ENCODE data around the gene SAMD9.

DNA sequence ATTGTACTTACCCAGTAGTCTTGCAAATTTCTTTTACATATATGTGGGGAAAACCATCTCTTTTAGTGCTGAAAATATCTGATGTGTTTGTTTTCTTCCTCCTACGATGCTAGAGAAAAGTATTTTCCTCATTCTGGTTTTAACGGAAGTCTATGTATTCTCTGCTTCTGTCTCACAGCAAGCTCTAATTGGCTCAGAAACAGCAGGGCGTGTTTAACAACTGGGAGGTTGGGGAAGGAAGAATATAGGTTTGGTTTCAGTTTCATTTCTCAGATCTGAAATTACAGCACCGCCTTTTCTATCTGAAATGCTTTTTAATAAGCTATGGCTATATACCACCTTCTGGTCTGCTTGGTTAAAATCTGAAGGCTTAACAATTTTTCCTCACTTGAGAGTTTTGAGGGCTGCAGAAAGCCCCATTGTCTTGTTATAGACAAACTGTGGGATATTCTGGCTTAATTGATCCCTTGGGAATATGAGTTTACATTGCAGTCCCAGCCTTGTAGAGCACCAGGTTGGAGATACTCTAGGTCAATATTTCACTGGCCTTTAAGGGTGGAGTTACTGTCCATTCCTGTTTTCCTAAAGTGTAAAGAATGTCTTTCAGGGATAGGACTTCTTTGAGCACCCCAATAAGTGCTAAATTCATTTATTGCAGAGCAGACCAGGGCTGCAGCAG lies at the start of gene SAMD9:
- no peak for TF ChIP-seq POLR2A (IDR thresholded peaks at IDR 0.05)
- TF ChIP-seq, protein P1, sequence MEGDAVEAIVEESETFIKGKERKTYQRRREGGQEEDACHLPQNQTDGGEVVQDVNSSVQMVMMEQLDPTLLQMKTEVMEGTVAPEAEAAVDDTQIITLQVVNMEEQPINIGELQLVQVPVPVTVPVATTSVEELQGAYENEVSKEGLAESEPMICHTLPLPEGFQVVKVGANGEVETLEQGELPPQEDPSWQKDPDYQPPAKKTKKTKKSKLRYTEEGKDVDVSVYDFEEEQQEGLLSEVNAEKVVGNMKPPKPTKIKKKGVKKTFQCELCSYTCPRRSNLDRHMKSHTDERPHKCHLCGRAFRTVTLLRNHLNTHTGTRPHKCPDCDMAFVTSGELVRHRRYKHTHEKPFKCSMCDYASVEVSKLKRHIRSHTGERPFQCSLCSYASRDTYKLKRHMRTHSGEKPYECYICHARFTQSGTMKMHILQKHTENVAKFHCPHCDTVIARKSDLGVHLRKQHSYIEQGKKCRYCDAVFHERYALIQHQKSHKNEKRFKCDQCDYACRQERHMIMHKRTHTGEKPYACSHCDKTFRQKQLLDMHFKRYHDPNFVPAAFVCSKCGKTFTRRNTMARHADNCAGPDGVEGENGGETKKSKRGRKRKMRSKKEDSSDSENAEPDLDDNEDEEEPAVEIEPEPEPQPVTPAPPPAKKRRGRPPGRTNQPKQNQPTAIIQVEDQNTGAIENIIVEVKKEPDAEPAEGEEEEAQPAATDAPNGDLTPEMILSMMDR (IDR thresholded peaks at IDR 0.05): no peak
